Measurements from ENCODE around the gene HNRNPLL. TPM values are rescaled to one million over a fixed set of nuclear protein-coding genes. Genes with fewer than 3 reads are reported as not detected.
A peak's percentile ranks its signal among the peaks of the same experiment; 100 is the strongest.

The HNRNPLL gene
- total and polyA plus RNA-seq, 2 of the 13 experiments (the other 11 are each of a cell fraction or from before 2014, with no cell fraction given): 49.4 to 103 TPM

- TF ChIP-seq ZNF674 (CRISPR knock-in tag; IDR thresholded peaks at IDR 0.05; ENCODE audit: low read depth) (no peak), CHD2 (IDR thresholded peaks at IDR 0.05; ENCODE audit: low read depth, low read length) (no peak), SMAD1 (CRISPR knock-in tag; IDR thresholded peaks at IDR 0.05; ENCODE audit: borderline replicate concordance, low read depth) (no peak), E2F2 (CRISPR knock-in tag; IDR thresholded peaks at IDR 0.05; ENCODE audit: borderline replicate concordance) (no peak), YEATS2 (CRISPR knock-in tag; IDR thresholded peaks at IDR 0.05; ENCODE audit: borderline replicate concordance) (no peak), POGZ (CRISPR knock-in tag; IDR thresholded peaks at IDR 0.05) (no peak), ZNF33B (CRISPR knock-in tag; IDR thresholded peaks at IDR 0.05) (no peak), ZNF879 (CRISPR knock-in tag; IDR thresholded peaks at IDR 0.05) (no peak), LCORL (IDR thresholded peaks at IDR 0.05) (no peak), LCORL (CRISPR knock-in tag; IDR thresholded peaks at IDR 0.05) (no peak), MXD1 (CRISPR knock-in tag; IDR thresholded peaks at IDR 0.05) (no peak), ZFP36L1 (CRISPR knock-in tag; IDR thresholded peaks at IDR 0.05) (no peak), ZBTB39 (CRISPR knock-in tag; IDR thresholded peaks at IDR 0.05) (no peak), KDM6A (CRISPR knock-in tag; IDR thresholded peaks at IDR 0.05; ENCODE audit: low read depth) (no peak), IKZF5 (CRISPR knock-in tag; IDR thresholded peaks at IDR 0.05) (peak; percentile 45; the same call in 1 of the 2 replicates), PHF5A (CRISPR knock-in tag; IDR thresholded peaks at IDR 0.05; ENCODE audit: low read depth, unreplicated experiment) (no peak), ZNF639 (CRISPR knock-in tag; conservative IDR thresholded peaks at IDR 0.05) (no peak), ZNF503 (CRISPR knock-in tag; IDR thresholded peaks at IDR 0.05) (0 out of 2 replicates have a peak, but pooled peaks have one; percentile 21), SRY (CRISPR knock-in tag; IDR thresholded peaks at IDR 0.05) (no peak), RFX5 (IDR thresholded peaks at IDR 0.05; ENCODE audit: low read depth, low read length) (no peak), HNF4G (IDR thresholded peaks at IDR 0.05; ENCODE audit: borderline replicate concordance, low read depth, low read length) (no peak), HNF4G (CRISPR knock-in tag; IDR thresholded peaks at IDR 0.05; ENCODE audit: borderline replicate concordance, low read depth) (no peak), KLF11 (CRISPR knock-in tag; IDR thresholded peaks at IDR 0.05) (no peak)
Observed at GRCh38 chr2:38620282-38620977, 17.7 kb upstream of the HNRNPLL start (continued).
